Activated CD4-positive, CD25-positive, alpha-beta regulatory T cell (primary cell): ENCODE results near the gene METTL8.

Experiments
- DNase-seq, 4 experiments: peaks; one replicate each; lab custom pipeline; 2025; lab: John Stamatoyannopoulos, UW

The METTL8 gene

GRCh38 chr2:171433763-171434012, at the start of gene METTL8:
Gene METTL8 (minus strand): TSS chr2:171433990. CDS start chr2:171392185, 41,805 bp downstream.
- no peak for DNase-seq

GRCh38 chr2:171482877-171483276, 49.1 kb upstream of the METTL8 start:
- no peak for DNase-seq

GRCh38 chr2:171482308-171482707, 48.5 kb upstream of the METTL8 start:
- DNase-seq, result no peak

GRCh38 chr2:171480908-171481307, 47.1 kb upstream of the METTL8 start:
- DNase-seq, result no peak

GRCh38 chr2:171479154-171479814, 45.5 kb upstream of the METTL8 start:
- DNase-seq, result no peak

- DNase-seq, result no peak
Observed at GRCh38 chr2:171478345-171478744, 44.6 kb upstream of the METTL8 start.

- no peak for DNase-seq
Observed at GRCh38 chr2:171475979-171476378, 42.2 kb upstream of the METTL8 start.

GRCh38 chr2:171470129-171470528, 36.3 kb upstream of the METTL8 start:
- no peak for DNase-seq

GRCh38 chr2:171469176-171469575, 35.4 kb upstream of the METTL8 start:
- no peak for DNase-seq

GRCh38 chr2:171460537-171460936, 26.7 kb upstream of the METTL8 start:
- DNase-seq, result no peak

GRCh38 chr2:171459498-171459897, 25.7 kb upstream of the METTL8 start:
- no peak for DNase-seq

- DNase-seq, result no peak
Observed at GRCh38 chr2:171452773-171453172, 19.0 kb upstream of the METTL8 start.

GRCh38 chr2:171451074-171451473, 17.3 kb upstream of the METTL8 start:
- DNase-seq, result no peak

- DNase-seq, result no peak
Observed at GRCh38 chr2:171447675-171448074, 13.9 kb upstream of the METTL8 start.

GRCh38 chr2:171441470-171441869, 7.7 kb upstream of the METTL8 start:
- no peak for DNase-seq

- no peak for DNase-seq
Observed at GRCh38 chr2:171436307-171436706, 2.5 kb upstream of the METTL8 start.

GRCh38 chr2:171434013-171434989, 511 bp upstream of the METTL8 start, which contains the start of gene DCAF17:
Gene DCAF17 (plus strand): TSS chr2:171434226. CDS start chr2:171434578, 352 bp downstream.
- peak; percentile 78 to 89 (median 84) for DNase-seq

- DNase-seq, result peak in 2 of 4 experiments; percentile 7 to 25
Observed at GRCh38 chr2:171432969-171433762, 624 bp downstream of the METTL8 start.

- DNase-seq, result no peak
Observed at GRCh38 chr2:171432206-171432968, 1.4 kb downstream of the METTL8 start.

- no peak for DNase-seq
Observed at GRCh38 chr2:171431677-171432167, 2.1 kb downstream of the METTL8 start.
